NCI-H748 treated with DMSO at 0.1 percent for 48 hours (cell line): ENCODE measurements around the gene BLACAT1.

Experiments used
- DNase-seq: peaks from one replicate; lab custom pipeline; 2025; lab: John Stamatoyannopoulos, UW

BLACAT1 gene

GRCh38 chr1:205455581-205456382 lies at the start of gene BLACAT1:
Gene BLACAT1 (minus strand): TSS chr1:205456045.
- DNase-seq, result peak; percentile 9

DNA sequence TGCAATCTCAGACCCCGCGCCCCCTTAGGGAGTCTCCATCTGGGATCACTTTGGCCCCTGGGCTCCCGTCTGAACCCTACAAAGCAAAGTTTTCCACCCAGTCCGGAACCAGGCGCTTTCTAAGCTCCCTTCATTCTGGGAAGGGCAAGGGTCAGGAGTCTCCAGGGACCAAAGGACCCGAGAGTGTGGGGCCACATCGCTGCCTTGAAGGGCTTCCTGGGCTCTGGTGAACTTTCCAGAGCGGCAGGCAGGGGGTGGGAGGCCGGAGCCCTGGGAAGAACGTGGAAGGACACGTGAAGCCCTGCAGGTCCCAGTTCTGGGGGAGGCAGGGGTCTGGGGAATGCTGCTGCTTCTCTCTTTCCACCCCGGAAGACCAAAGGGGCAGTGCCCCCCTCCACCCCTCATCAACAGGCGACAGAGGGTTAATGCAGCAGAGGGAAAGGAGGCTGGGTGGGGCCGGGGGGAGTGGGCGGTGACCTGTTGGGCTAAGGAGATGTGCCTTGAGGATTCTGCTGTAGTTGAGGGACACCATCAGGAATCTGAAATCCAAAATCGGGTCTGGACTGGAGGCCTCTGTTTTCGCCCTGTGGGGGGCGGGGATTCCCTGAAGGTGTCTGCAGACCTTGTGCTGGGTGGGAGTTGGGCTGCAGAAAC lies 49.4 kb upstream of the BLACAT1 start:
- no peak for DNase-seq

- peak; percentile 21 for DNase-seq
These were observed 48.6 kb upstream of the BLACAT1 start, which contains the start of gene CDK18 for GRCh38 chr1:205504311-205505075. Gene CDK18 (plus strand): TSS chr1:205504669. CDS start chr1:205523168, 18,499 bp downstream.

DNA sequence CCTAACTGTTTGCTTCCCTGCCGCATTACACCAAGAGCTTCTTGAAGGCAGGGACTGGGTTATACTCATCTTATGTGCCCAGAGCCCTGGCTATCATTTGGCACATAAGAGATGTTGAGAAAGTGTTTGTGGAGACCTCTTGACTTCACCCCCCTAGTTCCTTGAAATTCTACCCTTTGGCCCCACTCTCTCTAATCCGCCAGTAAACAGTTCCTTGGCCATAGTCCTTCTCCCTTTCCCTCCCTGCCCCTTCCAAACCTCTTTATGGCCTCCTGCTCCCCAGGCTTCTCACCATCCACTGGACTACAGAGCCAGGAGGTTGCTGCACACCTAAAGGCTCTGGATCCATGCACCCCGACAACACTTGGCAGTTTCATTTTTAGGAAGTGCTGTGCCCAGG lies 47.1 kb upstream of the BLACAT1 start:
- DNase-seq, result no peak

GRCh38 chr1:205502111-205502810 lies 46.4 kb upstream of the BLACAT1 start:
- DNase-seq, result no peak

GRCh38 chr1:205500240-205501233 lies 44.7 kb upstream of the BLACAT1 start:
- no peak for DNase-seq

DNA sequence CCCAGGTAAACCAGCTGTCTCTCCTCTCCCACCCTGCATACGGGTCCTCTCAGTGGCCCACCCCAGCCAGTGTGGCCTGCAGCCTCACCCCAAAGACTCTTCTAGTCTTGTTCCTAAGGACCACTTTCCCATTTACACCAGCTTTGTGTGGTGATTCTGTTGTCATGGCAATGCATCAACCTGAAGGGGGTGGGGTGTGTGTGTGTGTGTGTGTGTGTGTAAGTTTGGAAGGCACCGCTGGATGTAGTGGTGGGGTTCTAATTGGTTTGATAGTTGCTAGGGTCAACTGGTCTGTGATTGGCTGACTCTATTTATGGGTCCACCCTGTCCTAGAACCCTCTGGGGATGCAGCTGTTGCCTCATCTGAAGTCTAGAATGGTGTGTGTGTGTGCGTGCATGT lies 43.9 kb upstream of the BLACAT1 start:
- DNase-seq, result no peak

- DNase-seq, result peak; percentile 4
These were observed 41.5 kb upstream of the BLACAT1 start for GRCh38 chr1:205497351-205497750.

DNA sequence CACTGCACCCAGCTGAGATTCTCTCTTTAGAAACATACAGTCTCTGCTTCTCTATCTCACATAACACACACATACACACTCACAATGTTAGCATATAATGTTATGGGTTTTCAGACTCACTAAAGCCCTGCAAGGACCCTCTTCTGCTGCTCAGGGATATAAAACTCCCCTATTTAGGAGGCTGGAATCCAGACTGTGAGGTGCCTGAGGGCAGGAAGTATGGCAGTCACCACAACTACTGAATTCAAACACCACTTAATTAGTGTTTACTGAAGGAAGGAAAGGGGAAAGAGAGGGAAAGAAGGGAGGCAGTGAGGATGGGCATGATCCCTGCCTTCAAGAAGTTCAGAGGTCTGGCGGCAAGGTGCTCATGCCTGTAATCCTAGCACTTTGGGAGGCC lies 40.8 kb upstream of the BLACAT1 start:
- no peak for DNase-seq

DNA sequence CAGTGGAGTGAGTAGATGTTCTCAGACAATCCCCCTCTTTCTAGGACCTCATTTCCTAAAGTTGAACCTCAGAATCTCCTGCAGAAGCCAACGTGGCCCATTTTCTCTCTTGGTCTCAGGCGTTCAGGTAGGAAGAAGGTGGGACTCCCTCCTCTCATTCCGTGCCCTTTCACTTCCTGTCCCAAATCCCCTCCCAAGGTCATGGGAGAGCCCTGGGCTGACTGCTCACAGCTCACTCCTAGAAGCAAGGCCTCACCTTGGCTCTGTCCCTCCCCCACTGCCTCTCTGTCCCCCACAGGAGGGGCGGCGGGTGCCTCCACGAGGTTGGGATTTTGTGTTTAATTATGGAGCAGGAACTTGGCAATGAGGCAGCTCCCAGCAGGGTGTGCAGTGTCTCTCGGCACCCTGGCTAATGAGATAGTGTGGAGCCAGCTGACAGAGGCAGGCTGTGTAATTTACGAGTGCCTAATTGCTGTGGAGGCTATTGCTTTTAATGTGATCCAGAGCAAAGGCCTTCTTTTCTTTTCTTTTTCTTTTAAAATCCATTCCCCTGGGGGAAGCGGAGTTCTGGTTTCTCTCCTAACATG lies 39.5 kb upstream of the BLACAT1 start:
- peak; percentile 32 for DNase-seq

GRCh38 chr1:205494115-205494514 lies 38.3 kb upstream of the BLACAT1 start:
- no peak for DNase-seq

- no peak for DNase-seq
These were observed 37.6 kb upstream of the BLACAT1 start for GRCh38 chr1:205493241-205494085.

- no peak for DNase-seq
These were observed 36.9 kb upstream of the BLACAT1 start for GRCh38 chr1:205492774-205493173.

DNA sequence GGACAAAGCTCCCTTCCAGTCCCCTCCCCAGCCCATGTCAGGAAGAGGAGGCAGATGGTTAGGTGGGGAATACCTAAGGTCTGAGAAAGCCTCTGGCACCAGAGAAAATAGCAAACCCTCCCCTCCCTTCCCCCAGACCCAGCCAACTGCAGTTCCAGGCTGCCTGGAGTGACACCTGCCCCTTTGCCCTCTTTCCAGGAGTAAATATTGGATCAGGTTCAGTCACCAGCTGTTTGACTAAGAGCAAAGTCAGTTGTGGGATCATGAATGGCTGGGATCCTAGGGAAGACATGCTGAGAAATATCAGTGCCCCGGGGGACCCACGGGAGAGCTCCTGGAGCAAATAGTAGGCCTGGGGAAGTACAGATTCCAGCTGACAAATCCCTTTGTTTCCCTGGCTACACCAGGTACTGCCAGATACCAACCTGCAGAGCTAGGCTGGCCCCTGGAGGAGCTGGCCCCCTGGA lies 36.4 kb upstream of the BLACAT1 start:
- peak; percentile 2 for DNase-seq

DNA sequence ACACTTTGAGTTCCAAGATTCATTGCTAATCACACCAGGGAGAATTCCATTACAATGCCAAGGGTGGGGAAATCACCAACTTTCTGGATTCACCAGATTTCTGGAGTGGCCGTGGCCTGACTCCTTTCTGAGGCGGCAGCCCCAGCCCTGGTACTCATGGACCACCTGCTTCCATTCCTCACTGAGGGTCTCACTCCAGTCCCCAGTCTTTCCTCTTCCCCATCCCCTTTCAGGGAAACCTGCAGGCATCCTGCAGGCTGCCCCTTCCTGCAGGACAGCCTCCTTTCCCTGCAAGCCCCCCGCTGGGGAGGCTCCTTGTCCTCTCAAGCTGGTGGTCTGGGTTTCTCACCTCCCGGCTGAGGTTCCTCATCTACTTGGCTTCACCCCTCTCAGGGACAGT lies 35.9 kb upstream of the BLACAT1 start:
- DNase-seq, result no peak

- DNase-seq, result peak; percentile 21
These were observed 32.4 kb upstream of the BLACAT1 start for GRCh38 chr1:205488074-205488723.

GRCh38 chr1:205486258-205486657 lies 30.4 kb upstream of the BLACAT1 start:
- DNase-seq, result no peak
